22Rv1 (cell line): Measurements from ENCODE around the gene PPP2R5A.

Experiments used
- ZFX ChIP-seq: fragments of 450-650 bp; IDR thresholded peaks from 2 replicates; pipeline ENCODE4 v1.6.1; 2017; ENCODE audit warnings: antibody characterized with exemption, borderline replicate concordance
- TF ChIP-seq, protein P1 (sequence below): fragments of 450-650 bp; IDR thresholded peaks from 2 replicates; pipeline ENCODE4 v1.5.1; 2017; ENCODE audit warnings: mild to moderate bottlenecking

DNA sequence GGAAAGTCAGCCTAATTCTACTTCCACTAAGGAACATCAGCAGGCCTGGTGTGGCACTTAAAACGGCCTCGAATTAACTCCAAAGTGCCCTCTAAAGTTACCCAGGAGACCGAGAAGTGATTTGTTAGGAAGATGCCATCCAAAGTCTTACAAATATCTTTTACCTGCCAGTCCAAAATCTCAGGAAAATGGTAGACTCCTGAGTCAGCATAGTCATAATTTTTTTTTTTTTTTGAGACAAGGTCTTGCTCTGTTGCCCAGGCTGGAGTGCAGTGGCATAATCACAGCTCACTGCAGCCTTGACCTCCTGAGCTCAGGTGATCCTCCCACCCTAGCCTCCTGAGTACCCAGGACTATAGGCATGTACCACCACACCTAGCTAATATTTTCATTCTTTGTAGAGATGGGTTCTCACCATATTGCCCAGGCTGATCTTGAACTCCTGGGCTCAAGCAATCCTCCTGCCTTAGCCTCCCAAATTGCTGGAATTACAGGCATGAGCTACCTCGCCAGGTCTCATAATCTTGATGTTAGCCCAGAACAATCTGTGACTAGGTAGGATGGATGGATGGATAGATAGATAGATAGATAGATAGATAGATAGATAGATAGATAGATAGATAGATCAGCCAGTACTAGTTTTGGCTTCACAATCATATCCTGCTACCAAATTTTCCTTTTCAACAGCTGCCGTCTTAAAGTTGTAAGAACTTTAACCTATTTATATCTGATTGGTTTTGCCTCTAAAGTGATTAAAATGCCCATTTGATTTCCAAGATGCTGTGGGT lies 25.3 kb upstream of the PPP2R5A start:
- TF ChIP-seq, protein P1, sequence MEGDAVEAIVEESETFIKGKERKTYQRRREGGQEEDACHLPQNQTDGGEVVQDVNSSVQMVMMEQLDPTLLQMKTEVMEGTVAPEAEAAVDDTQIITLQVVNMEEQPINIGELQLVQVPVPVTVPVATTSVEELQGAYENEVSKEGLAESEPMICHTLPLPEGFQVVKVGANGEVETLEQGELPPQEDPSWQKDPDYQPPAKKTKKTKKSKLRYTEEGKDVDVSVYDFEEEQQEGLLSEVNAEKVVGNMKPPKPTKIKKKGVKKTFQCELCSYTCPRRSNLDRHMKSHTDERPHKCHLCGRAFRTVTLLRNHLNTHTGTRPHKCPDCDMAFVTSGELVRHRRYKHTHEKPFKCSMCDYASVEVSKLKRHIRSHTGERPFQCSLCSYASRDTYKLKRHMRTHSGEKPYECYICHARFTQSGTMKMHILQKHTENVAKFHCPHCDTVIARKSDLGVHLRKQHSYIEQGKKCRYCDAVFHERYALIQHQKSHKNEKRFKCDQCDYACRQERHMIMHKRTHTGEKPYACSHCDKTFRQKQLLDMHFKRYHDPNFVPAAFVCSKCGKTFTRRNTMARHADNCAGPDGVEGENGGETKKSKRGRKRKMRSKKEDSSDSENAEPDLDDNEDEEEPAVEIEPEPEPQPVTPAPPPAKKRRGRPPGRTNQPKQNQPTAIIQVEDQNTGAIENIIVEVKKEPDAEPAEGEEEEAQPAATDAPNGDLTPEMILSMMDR, result no peak
- no peak for TF ChIP-seq ZFX
